Measurements from ENCODE around the gene C18orf54.
"Not testable (repeated sequence)": the region's sequence is repeated elsewhere in the genome, so short reads cannot be mapped to it uniquely, and the experiment has no call there.

The C18orf54 gene

DNA sequence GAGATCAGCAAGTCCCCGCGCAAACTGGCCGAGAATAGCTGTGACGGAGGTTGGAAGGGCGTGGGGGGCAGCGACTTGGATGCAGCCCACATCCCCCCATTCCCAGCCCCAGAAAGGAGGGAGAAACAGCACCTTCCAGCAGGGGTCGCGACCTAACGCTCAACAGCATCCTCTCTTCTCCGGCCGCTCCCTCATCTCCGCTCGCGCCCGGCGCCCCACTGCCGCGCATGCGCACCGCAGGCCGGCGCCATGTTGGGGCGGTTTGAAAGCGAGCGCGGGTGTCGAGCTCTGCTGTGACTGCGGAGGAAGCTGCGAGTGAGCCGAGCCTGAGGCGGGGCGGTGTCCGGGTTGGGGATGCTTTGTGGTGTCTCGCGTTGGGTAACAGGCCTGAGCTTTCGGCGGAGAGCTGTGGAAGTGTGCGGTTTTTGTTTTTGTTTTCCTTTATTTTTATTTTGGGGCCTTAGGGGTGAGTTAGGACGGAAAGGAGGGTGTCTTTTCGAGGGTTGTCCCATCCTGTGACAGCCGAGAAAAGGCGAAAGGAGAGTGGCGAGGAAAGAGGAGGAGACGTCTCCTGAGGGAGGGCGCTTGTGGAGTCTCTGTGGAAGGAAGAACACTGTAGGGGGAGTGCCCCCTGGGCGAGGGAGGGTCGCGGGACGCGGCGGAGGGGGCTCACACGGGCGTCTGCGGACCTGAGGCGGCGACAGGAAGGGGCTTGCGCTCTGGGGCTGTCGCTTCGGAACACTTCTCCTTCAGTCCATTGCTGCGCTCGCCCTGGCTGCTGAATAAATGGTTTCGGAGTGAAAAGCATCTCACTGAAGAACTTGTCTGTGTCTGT lies at the start of gene C18orf54, which contains the start of gene STARD6:
Gene C18orf54 (plus strand): TSS at position 247 of the 835 bp plus-strand sequence. CDS start 2,667 bp downstream, outside the sequence.
Gene STARD6 (minus strand): TSS at position 199 of the 835 bp plus-strand sequence. CDS start 3,285 bp downstream, outside the sequence.
- Histone ChIP-seq H3K4me3 (ENCODE audit: low read length) (peak within 1 kb of the TSS; percentile 80), H2AFZ (ENCODE audit: low read depth, low read length) (peak within 1 kb of the TSS; percentile 87), H3K36me3 (ENCODE audit: insufficient read depth, low read length) (peaks cover 15% of the 10 kb centered on the region)

DNA sequence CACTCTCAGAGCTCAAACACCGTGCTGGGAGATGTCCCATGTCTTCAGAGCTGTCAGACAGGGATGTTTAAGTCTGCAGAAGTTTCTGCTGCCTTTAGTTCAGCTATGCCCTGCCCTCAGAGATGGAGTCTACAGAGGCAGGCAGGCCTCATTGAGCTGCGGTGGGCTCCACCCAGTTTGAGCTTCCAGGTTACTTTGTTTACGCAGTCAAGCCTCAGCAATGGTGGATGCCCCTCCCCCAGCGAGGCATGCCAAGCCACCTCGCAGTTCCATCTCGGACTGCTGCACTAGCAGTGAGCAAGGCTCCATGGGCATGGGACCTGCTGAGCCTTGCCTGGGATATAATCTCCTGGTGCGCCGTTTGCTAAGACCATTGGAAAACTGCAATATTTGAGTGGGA lies 48.1 kb upstream of the C18orf54 start:
- H3K27me3 ChIP-seq (ENCODE audit: insufficient read depth, low read length); H3K4me1 ChIP-seq (ENCODE audit: insufficient read depth, low read length); H3K4me3 ChIP-seq (ENCODE audit: low read length); H3K9me3 ChIP-seq (ENCODE audit: low read length); H3K36me3 ChIP-seq (ENCODE audit: insufficient read depth, low read length); H2AFZ ChIP-seq (ENCODE audit: low read depth, low read length): not testable (repeated sequence)

More for the DNA sequence above, at the start of gene C18orf54, which contains the start of gene STARD6:
- peaks cover 12% of the 10 kb centered on the region for H3K4me1 ChIP-seq (ENCODE audit: insufficient read depth, low read length)
- no peaks in the 10 kb centered on the region for H3K27me3 ChIP-seq (ENCODE audit: insufficient read depth, low read length)
- H3K9me3 ChIP-seq (ENCODE audit: low read length), result no peaks in the 10 kb centered on the region

DNA sequence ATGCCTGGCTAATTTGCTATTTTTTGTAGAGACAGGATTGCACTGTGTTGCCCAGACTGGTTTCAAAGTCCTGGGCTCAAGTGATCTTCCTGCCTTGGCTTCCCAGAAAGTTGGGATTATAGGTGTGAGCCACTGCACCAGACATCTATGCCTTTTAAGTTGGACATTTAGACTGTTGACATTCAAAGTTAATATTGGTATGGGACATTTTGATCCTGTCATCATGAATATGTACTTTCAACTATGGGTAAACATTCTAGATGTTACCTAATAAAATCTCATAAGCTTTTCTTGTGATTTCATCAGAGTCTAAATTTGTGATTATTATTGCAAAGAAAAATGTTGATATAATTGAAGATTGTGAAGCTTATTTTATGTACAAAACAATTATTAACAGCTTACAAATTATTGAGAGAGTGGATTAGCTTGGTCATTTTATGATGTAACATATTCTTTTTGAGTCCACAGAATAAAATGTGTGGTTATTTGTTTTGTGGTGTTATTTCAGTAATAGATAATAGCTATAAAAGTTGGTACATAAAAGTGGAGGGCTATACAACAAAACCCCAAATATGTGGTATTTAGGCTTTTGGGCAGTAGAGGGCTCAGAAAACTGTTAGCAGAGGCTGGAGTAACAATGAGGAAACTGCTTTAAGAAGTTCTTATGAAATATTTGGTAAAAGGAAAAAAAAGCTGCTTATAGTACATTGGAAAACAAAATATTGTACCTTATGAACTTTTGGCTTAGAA lies 41.5 kb upstream of the C18orf54 start:
- Histone ChIP-seq H3K4me3 (ENCODE audit: low read length) (no peak overlapping the region), H3K27me3 (ENCODE audit: insufficient read depth, low read length) (no peaks in the 10 kb centered on the region), H3K9me3 (ENCODE audit: low read length) (no peaks in the 10 kb centered on the region), H3K4me1 (ENCODE audit: insufficient read depth, low read length) (no peaks in the 10 kb centered on the region), H2AFZ (ENCODE audit: low read depth, low read length) (no peak overlapping the region), H3K36me3 (ENCODE audit: insufficient read depth, low read length) (no peaks in the 10 kb centered on the region)

DNA sequence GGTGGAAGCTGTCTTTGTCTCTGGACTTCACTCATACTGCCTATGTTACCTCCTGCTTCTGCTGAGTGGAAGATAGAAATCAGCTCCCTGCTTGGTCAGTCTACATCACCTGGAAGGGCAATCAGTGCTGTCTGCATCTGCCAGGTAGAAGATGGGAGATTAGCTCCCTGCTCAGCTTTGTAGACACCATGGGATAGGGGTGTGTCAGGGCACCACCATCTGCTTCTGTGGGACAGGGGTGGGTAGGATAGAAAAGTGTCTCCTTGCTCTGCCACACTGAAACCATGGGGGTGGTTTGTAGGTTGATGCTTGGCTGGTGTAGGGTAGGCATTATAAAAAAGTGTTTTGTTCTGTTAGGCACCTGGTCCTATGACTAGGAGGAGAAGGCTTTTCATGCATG lies 34.1 kb upstream of the C18orf54 start:
- Histone ChIP-seq H3K27me3 (ENCODE audit: insufficient read depth, low read length) (no peaks in the 10 kb centered on the region), H2AFZ (ENCODE audit: low read depth, low read length) (no peak overlapping the region), H3K36me3 (ENCODE audit: insufficient read depth, low read length) (no peaks in the 10 kb centered on the region), H3K9me3 (ENCODE audit: low read length) (no peaks in the 10 kb centered on the region), H3K4me3 (ENCODE audit: low read length) (no peak overlapping the region), H3K4me1 (ENCODE audit: insufficient read depth, low read length) (no peaks in the 10 kb centered on the region)

DNA sequence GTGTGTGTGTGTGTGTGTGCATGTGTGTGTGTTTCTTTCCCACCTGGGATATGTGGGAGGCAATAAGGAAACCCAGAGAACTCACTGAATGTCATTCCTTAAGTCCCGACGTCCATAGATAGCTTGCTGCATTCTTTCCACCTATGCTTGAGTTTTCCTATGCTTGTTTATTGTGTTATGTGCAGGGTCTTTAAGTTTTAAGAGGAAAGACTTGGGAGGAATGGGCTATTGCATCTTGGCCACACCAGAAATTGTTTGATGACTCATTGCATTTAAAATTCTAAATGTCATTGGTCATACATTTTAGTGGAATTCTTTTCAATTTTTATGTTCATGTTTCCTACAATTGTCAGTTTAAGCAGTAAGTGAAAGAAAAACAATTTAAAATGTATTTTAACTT lies 33.7 kb upstream of the C18orf54 start:
- H3K4me3 ChIP-seq (ENCODE audit: low read length), result no peak overlapping the region
- no peaks in the 10 kb centered on the region for H3K27me3 ChIP-seq (ENCODE audit: insufficient read depth, low read length)
- H2AFZ ChIP-seq (ENCODE audit: low read depth, low read length), result no peak overlapping the region
- no peaks in the 10 kb centered on the region for H3K9me3 ChIP-seq (ENCODE audit: low read length)
- H3K36me3 ChIP-seq (ENCODE audit: insufficient read depth, low read length), result no peaks in the 10 kb centered on the region
- no peaks in the 10 kb centered on the region for H3K4me1 ChIP-seq (ENCODE audit: insufficient read depth, low read length)

DNA sequence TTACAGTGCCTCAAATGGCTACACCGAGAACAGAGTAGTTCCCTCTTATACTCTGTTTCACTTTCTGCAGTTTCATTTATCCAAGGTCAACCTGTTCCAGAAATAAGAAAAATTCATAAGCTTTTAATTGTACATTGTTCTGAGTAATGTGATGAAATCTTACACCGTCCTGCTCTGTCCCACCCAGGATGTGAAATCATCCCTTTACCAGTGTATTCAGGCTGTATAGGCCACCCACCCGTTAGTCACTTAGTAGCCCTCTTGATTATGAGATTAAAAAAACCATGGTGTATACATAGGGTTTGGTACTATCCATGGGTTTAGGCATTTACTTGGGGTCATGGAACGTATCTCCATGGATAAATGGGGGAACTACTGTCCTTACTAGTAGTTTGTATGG lies 29.9 kb upstream of the C18orf54 start:
- H3K36me3 ChIP-seq (ENCODE audit: insufficient read depth, low read length), result no peaks in the 10 kb centered on the region

DNA sequence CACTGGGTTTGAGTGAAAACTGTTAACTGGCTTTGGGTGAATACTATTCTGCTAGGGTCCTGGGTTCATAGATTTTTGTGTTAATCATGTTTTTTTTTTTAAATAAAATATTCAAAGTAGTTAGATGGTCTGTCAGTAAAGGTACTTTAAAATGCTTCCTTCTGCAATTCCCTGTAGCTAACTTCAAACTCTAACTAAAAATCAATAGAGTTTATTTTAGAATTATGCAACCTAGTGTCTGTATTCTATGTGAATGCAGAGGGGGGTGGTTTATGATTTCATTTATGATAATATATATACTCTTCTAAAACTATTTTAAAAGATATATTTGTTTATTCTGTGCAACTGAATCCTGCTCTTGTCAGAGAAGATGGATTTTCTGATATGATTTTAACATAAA lies 27.9 kb upstream of the C18orf54 start:
- Histone ChIP-seq H3K4me3 (ENCODE audit: low read length) (no peak overlapping the region), H3K4me1 (ENCODE audit: insufficient read depth, low read length) (no peaks in the 10 kb centered on the region), H3K27me3 (ENCODE audit: insufficient read depth, low read length) (no peaks in the 10 kb centered on the region), H3K36me3 (ENCODE audit: insufficient read depth, low read length) (no peaks in the 10 kb centered on the region), H3K9me3 (ENCODE audit: low read length) (no peaks in the 10 kb centered on the region), H2AFZ (ENCODE audit: low read depth, low read length) (no peak overlapping the region)

More for the DNA sequence above, 29.9 kb upstream of the C18orf54 start:
- Histone ChIP-seq H3K9me3 (ENCODE audit: low read length) (no peaks in the 10 kb centered on the region), H3K4me3 (ENCODE audit: low read length) (no peak overlapping the region), H2AFZ (ENCODE audit: low read depth, low read length) (no peak overlapping the region), H3K27me3 (ENCODE audit: insufficient read depth, low read length) (no peaks in the 10 kb centered on the region), H3K4me1 (ENCODE audit: insufficient read depth, low read length) (no peaks in the 10 kb centered on the region)

DNA sequence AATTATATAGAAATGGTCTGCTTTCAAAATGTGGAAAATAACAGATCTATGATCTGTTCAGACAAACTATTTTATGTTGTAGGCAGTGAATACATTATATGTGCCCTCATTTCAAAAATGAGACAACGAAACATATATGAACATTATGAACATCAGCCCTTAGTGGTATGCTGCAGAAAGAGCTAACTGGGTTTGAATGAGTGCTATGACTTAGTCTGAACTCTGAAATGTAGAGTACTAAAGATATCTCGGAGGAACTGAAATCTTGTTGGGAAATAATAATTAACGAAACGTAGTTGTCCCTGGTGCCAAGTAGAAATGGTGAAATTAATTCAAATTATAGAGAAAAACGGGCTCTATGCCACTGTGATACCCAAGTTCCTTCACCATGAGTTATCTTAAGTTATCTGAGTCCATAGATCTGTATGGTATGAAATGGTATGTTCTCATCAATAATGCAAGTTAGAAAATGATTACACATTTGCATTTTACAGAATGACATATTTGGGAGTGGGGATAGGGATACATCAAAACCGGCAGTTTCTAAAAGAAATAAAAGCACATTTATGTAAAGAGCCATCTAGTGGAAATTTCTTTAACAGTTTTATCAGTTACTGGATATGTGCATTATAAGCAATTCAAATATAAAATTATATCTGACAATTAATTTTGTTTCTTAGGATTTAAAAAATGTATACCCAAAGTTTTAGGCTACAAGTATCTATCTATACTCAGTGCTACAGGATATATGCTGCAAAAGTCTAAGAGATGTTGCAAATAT lies 26.7 kb upstream of the C18orf54 start:
- H3K4me3 ChIP-seq (ENCODE audit: low read length), result no peak overlapping the region
- H3K9me3 ChIP-seq (ENCODE audit: low read length), result no peaks in the 10 kb centered on the region
- no peak overlapping the region for H2AFZ ChIP-seq (ENCODE audit: low read depth, low read length)
- no peaks in the 10 kb centered on the region for H3K4me1 ChIP-seq (ENCODE audit: insufficient read depth, low read length)
- no peaks in the 10 kb centered on the region for H3K27me3 ChIP-seq (ENCODE audit: insufficient read depth, low read length)
- H3K36me3 ChIP-seq (ENCODE audit: insufficient read depth, low read length), result no peaks in the 10 kb centered on the region

DNA sequence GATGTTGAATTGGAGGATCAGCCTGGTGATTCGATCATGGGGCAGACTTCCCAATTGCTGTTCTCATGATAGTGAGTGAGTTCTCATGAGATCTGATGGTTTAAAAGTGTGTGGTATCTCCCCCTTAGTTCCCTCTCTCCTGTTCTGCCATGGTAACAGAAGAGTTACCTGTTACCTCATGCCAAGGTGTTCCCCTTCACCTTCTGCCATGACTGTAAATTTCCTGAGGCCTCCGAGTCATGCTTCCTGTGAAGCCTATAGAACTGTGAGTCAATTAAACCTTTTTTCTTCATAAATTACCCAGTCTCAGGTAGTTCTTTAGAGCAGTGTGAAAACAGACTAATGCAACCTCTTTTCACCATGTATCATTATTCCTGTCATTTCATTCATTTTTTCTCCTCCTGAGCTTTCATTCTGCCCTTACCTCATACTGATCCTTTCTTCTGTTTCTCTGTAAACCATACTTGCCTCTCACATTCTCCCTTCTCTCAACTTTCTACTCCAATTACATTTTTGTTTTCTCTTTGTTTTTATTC lies 22.0 kb upstream of the C18orf54 start:
- H3K4me3 ChIP-seq (ENCODE audit: low read length), result no peak overlapping the region
- H3K27me3 ChIP-seq (ENCODE audit: insufficient read depth, low read length), result no peaks in the 10 kb centered on the region
- no peak overlapping the region for H2AFZ ChIP-seq (ENCODE audit: low read depth, low read length)
- H3K36me3 ChIP-seq (ENCODE audit: insufficient read depth, low read length), result no peaks in the 10 kb centered on the region
- no peaks in the 10 kb centered on the region for H3K9me3 ChIP-seq (ENCODE audit: low read length)
- no peaks in the 10 kb centered on the region for H3K4me1 ChIP-seq (ENCODE audit: insufficient read depth, low read length)

DNA sequence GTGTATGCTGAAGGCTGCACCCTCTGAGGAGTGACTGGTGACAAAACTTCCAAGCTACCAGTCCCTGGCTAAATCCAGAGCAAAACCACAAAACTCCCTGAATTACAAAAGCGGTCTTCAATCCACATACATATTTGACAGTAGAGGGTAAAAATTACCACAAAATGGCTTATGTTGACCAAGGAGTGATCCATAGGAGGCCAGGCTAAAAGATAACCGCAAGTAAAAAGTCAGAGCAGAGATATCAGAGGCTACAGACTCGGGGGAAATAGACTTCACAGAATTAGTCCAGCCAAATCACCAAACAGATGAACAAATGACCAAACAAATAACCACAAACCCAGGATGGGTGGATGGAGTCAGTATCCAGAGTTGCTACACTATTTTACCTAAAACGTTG lies 19.5 kb upstream of the C18orf54 start:
- Histone ChIP-seq H2AFZ (ENCODE audit: low read depth, low read length) (no peak overlapping the region), H3K27me3 (ENCODE audit: insufficient read depth, low read length) (no peaks in the 10 kb centered on the region), H3K36me3 (ENCODE audit: insufficient read depth, low read length) (no peaks in the 10 kb centered on the region), H3K4me1 (ENCODE audit: insufficient read depth, low read length) (no peaks in the 10 kb centered on the region), H3K4me3 (ENCODE audit: low read length) (no peak overlapping the region), H3K9me3 (ENCODE audit: low read length) (no peaks in the 10 kb centered on the region)

DNA sequence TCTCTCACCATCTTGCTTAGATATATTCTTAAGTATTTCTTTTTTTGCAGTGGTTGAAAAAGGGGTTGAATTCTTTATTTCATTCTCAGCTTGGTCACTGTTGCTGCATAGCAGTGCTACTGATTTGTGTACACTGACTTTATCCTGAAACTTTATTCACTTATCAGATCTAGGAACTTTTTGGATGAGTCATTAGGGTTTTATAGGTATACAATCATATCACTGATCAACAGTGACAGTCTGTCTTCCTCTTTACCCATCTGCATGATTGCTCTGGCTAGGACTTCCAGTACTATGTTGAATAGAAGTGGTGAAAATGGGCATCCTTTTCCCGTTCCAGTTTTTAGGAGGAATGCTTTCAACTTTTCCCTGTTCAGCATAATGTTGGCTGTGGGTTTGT lies 6.5 kb upstream of the C18orf54 start:
- Histone ChIP-seq H3K27me3 (ENCODE audit: insufficient read depth, low read length) (no peaks in the 10 kb centered on the region), H3K9me3 (ENCODE audit: low read length) (no peaks in the 10 kb centered on the region), H3K4me3 (ENCODE audit: low read length) (no peak overlapping the region), H2AFZ (ENCODE audit: low read depth, low read length) (no peak overlapping the region), H3K36me3 (ENCODE audit: insufficient read depth, low read length) (no peaks in the 10 kb centered on the region), H3K4me1 (ENCODE audit: insufficient read depth, low read length) (no peaks in the 10 kb centered on the region)

DNA sequence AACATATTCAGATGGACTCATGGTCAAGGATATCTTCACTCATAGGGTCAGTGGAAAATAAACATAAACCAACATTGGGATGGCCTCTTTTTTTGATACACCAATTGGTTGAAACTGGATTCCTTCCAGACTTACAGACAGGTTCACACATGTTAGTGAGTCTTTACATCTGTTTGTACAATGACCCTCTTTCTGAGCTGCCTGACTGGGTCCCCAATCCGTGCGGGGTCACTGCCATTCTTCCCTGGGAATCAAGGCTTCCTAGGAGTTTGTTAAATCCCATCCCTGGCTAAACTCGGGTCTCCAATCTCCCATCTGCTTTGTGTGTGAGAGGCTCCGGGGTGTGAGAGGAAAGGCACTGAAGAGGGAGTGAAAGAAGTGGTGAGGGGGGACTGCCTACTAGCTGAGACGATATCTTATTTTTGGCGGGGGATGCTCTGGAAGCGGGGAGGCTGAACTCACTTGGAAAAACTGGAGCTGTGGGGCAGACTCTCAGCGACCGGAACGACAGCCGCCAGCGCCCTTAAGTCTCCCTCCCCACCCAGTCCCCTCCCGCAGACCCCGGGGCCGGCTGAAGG lies 535 bp upstream of the C18orf54 start:
- Histone ChIP-seq H3K9me3 (ENCODE audit: low read length) (no peaks in the 10 kb centered on the region), H3K4me1 (ENCODE audit: insufficient read depth, low read length) (peaks cover 12% of the 10 kb centered on the region), H2AFZ (ENCODE audit: low read depth, low read length) (peak overlapping the region; percentile 87), H3K36me3 (ENCODE audit: insufficient read depth, low read length) (peaks cover 11% of the 10 kb centered on the region), H3K4me3 (ENCODE audit: low read length) (peak overlapping the region; percentile 80), H3K27me3 (ENCODE audit: insufficient read depth, low read length) (no peaks in the 10 kb centered on the region)

Measured in neuron (in vitro differentiated cells).